Ovary (tissue), 9 donors: ENCODE measurements around the gene P4HTM. TPM values are rescaled to one million over a fixed set of nuclear protein-coding genes. Genes with fewer than 3 reads are reported as not detected.
A peak's percentile ranks its signal among the peaks of the same experiment; 100 is the strongest.

Experiments used
- DNase-seq, 5 donors: peaks; one replicate each; pipeline ENCODE4 v3.0.0-alpha.2; 2019 to 2020
- H3K27ac ChIP-seq, 2 donors: fragments of 200-600 bp; one replicate each; pipeline versions ENCODE4 v1.5.1 to v1.8.0; 2019 to 2022
- H3K27me3 ChIP-seq: fragments of 200-600 bp; one replicate; pipeline ENCODE4 v1.8.0; 2022
- H3K36me3 ChIP-seq: fragments of 200-600 bp; sonication (generic); one replicate; pipeline ENCODE4 v1.5.1; 2019
- H3K4me1 ChIP-seq: one replicate; pipeline ENCODE4 v1.8.1; 2013; ENCODE audit warnings: mild to moderate bottlenecking, moderate library complexity; ENCODE audit not compliant: insufficient read depth
- H3K4me3 ChIP-seq: fragments of 200-600 bp; sonication (generic); one replicate; pipeline ENCODE4 v1.5.1; 2017
- H3K9me3 ChIP-seq, 2 donors: fragments of 200-600 bp in 1 of 2; sonication (generic) in 1 of 2; one replicate each; pipeline versions ENCODE4 v1.5.1 to v1.8.1; 2013 to 2019; ENCODE audit warnings: mild to moderate bottlenecking in 1 of 2, moderate library complexity in 1 of 2
- EP300 ChIP-seq: sonication (generic); formaldehyde crosslinking; IDR thresholded peaks from one replicate; pipeline ENCODE4 v1.6.1; 2017; ENCODE audit warnings: antibody characterized with exemption
- POLR2A ChIP-seq: fragments of 450-650 bp; IDR thresholded peaks from one replicate; pipeline ENCODE4 v1.6.1; 2017; ENCODE audit warnings: antibody characterized with exemption, mild to moderate bottlenecking, moderate library complexity
- WGBS, 3 donors: extraction: QIAGEN DNeasy Blood & Tissue Kit in 1 of 3; methylation state at CpG; one replicate each; pipeline versions ENCODE4 v1.1.5 to v1.1.7; 2013 to 2017; 5-methylcytosine and 5-hydroxymethylcytosine counted together
- intact Hi-C, 4 donors: fragments of 100-400 bp; cut with DNase I; formaldehyde crosslinking; loops; one replicate each; pipeline versions ENCODE4 v1.11.0 to v1.15.1; 2022 to 2023
- polyA plus RNA-seq, 2 donors: library from polyadenylated mRNA; stranded (reverse); fragments of 200-250 nt in 1 of 2; fragments of 350-450 nt in 1 of 2; fragmentation: Illumina TruSeq in 1 of 2; extraction: RNeasy Lipid Tissue Mini Kit (QIAGEN cat#74804) in 1 of 2; gene quantifications; one replicate each; pipeline ENCODE4 v1.2.3, GENCODE V29; 2013 to 2014
- total RNA-seq, 7 donors: library from RNA; depleted of rRNA in 2 of 7; stranded (reverse); fragments of >200 nt in 2 of 7; fragmentation: NEBNext Ultra II Directional in 3 of 7; extraction: Animal tissue kit (Norgen Biotek cat#: 25700) in 3 of 7; gene quantifications; one replicate each; pipeline versions ENCODE4 v1.1.0 to v1.2.4, GENCODE V29; 2016 to 2023
- TF ChIP-seq, protein P1 (sequence below), 3 donors: fragments of 450-650 bp in 2 of 3; fragments of 200-600 bp in 1 of 3; IDR thresholded peaks; one replicate each; pipeline versions ENCODE4 v1.5.1 to v1.8.0; 2016 to 2022; ENCODE audit warnings: antibody characterized with exemption in 3 of 3, mild to moderate bottlenecking in 1 of 3
- donor health status: DM: no; HTN: no; CAD: no; lungs with moderate emphysema.
- donor health status: DM: no; HTN: no; CAD: no.
- donor health status: Bipolar disorder and iron deficiency.
- donor health status: DM: yes; HTN: yes; CAD: no.
- donor health status: DM: no; HTN: no; CAD: no.
- donor health status: DM: yes; HTN: yes; CAD: no.

The P4HTM gene
- total and polyA plus RNA-seq, 9 donors = 16.6 to 125 (median 41.0) TPM

DNA sequence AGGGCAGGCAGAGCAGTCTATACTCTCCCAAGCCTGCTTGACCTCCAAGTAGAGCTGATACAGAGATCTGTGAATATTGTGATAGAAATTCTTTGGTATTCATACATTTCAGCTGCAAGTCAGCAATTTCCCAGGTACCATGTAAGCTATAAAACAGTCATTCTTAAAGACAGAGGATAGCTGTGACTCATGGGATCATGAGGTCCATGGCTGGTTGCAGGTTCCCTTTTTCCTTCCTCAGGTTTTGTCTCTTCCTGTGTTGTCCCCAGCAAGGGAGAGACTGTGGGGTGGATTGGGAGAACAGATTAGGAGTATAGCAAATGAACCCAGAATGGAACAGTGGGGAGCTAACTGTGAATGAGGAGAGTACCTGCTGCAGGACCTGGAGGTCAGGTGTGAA, 5.4 kb upstream of the P4HTM start:
- no peak for DNase-seq
- no peak for TF ChIP-seq EP300
- no peak for TF ChIP-seq POLR2A
- TF ChIP-seq, protein P1, sequence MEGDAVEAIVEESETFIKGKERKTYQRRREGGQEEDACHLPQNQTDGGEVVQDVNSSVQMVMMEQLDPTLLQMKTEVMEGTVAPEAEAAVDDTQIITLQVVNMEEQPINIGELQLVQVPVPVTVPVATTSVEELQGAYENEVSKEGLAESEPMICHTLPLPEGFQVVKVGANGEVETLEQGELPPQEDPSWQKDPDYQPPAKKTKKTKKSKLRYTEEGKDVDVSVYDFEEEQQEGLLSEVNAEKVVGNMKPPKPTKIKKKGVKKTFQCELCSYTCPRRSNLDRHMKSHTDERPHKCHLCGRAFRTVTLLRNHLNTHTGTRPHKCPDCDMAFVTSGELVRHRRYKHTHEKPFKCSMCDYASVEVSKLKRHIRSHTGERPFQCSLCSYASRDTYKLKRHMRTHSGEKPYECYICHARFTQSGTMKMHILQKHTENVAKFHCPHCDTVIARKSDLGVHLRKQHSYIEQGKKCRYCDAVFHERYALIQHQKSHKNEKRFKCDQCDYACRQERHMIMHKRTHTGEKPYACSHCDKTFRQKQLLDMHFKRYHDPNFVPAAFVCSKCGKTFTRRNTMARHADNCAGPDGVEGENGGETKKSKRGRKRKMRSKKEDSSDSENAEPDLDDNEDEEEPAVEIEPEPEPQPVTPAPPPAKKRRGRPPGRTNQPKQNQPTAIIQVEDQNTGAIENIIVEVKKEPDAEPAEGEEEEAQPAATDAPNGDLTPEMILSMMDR (IDR thresholded peaks at IDR 0.05) = no peak
- no peaks in the 10 kb centered on the region for H3K9me3 ChIP-seq
- H3K27ac ChIP-seq = no peak overlapping the region
- H3K4me3 ChIP-seq = no peak overlapping the region
- intact Hi-C loops = loop anchor here in 2 of 4 donors (5.0 to 10.0 kb wide), 2 partner anchors 110 to 463 kb away; partner anchors contain the start of gene QRICH1 (in 1 of the 2)
- no peaks in the 10 kb centered on the region for H3K36me3 ChIP-seq
- peaks cover 3% of the 10 kb centered on the region for H3K4me1 ChIP-seq
- no peaks in the 10 kb centered on the region for H3K27me3 ChIP-seq

DNA sequence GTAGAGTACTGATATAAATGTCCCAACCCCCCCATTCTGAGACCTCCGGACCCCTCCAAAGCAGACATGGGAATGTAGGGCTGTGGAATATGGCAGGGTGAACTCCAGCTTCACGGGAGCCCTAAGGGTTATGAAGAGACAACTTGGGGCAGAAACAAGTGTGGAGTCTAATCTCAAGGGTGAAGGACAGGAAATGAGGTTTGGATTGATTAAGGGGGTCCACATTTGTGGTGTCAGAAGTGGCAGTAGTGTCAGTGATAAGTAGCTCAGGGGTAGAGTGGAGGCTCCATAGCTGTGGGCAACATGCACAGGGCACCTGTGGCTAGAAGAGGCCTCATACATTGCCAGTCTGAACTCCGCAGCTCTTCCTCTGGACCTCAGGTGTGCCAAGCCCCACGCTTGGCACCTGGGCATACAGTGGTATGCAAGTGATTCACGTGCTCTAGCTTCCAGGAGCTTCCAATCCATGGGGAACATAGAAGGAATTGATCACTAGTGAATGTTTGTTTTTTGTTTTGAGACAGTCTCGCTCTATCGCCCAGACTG, 4.1 kb upstream of the P4HTM start:
- H3K4me1 ChIP-seq = peaks cover 3% of the 10 kb centered on the region
- no peak overlapping the region for H3K27ac ChIP-seq
- no peaks in the 10 kb centered on the region for H3K27me3 ChIP-seq
- no peaks in the 10 kb centered on the region for H3K9me3 ChIP-seq
- intact Hi-C loops = loop anchor here in 2 of 4 donors (5.0 to 10.0 kb wide), 2 partner anchors 109 to 461 kb away; partner anchors contain the start of gene QRICH1 (in 1 of the 2)
- no peak overlapping the region for H3K4me3 ChIP-seq
- DNase-seq = peak in 1 of 5 donors; percentile 17
- no peaks in the 10 kb centered on the region for H3K36me3 ChIP-seq
- WGBS, 3 donors = 84 to 90% (median 84%) methylated on average over 7 of the region's 7 CpGs
- TF ChIP-seq POLR2A (no peak), EP300 (no peak)
- TF ChIP-seq, protein P1 (IDR thresholded peaks at IDR 0.05) = no peak

DNA sequence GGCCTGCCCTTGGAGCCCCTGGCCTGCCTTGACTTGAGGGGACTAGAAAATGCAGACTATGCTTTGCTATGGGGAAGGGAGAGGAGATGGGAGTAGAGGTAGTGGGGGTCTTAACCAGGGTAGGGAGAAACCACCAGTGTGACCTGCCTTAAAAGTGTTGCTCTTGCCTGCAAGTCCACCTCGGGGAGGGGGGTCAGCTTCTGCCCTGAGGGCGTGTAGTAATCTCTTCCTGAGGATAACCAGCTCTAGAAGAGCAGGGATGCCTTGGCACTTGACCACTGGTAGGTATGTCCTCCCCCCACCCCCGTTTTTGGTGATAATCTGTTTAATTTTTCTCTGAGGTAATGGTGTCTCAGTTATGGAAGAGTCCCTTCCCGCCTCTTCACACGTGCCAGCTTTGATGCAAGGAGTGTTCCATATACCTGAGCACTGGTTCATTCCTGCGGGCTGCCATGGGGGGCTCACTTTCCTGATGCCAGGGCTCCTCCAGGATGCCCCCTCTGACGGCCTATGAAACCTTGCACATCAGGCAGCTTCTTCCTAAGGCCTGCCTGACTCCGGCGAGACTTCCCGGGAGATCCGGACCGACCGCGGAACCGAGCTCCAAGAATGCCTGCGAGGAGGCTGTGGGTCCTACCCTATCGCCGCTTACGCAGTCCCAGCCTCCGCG, 780 bp upstream of the P4HTM start:
- WGBS, 3 donors = 0 to 2% (median 1%) methylated on average over 21 of the region's 21 CpGs
- TF ChIP-seq POLR2A (no peak), EP300 (no peak)
- TF ChIP-seq, protein P1 (IDR thresholded peaks at IDR 0.05) = no peak
- Histone ChIP-seq H3K27me3 (no peaks in the 10 kb centered on the region), H3K9me3 (no peaks in the 10 kb centered on the region), H3K4me1 (peaks cover 3% of the 10 kb centered on the region), H3K36me3 (no peaks in the 10 kb centered on the region), H3K4me3 (peak overlapping the region; percentile 68), H3K27ac (peak overlapping the region; percentile 95 to 96)
- intact Hi-C loops = loop anchor here in 2 of 4 donors (5.0 to 10.0 kb wide), 2 partner anchors 106 to 458 kb away; partner anchors contain the start of gene QRICH1 (in 1 of the 2)
- peak in 2 of 5 donors; percentile 47 to 62 for DNase-seq

DNA sequence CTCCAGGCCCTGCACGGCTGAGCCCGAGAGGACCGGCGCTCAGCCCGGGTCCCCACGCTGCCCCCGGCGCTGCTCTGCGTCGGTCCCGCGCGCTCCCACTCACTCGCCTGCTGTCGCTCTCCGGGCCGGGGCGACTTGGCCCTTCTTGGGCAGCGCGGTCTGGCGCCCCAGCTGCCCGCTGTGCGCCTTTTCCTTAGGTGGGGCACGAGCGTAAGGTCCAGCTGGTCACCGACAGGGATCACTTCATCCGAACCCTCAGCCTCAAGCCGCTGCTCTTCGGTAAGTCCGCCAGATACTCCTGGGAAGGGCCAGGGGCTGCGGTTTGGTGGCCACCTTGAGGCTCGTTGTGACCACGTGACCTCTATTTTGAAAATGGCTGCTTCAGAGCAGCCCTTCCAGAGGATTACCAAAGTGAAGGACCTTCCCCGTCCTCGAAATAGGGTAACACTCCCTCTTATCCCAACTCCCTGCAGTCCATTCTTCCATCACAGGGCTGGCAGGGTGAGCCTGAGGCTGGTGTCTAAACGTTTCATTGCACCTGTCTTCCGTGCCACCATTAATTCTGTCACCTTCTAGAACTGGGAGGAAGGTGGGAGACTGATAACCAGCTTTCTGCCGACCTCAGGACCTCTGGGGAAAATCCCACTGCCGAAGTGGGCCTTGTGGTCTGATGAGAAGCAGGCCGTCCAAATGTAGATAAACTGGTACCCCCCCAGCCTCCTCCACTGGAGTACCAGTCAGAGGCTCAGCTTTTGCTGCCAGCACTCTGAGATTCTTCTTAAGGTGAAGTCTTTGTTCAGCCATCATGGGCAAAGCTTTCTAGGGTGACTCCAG, 812 bp downstream of the P4HTM start:
- 1 to 4% (median 3%) methylated on average over 36 to 40 of the region's 40 CpGs for WGBS, 3 donors

More for the DNA sequence above, 812 bp downstream of the P4HTM start:
- H3K36me3 ChIP-seq = no peaks in the 10 kb centered on the region
- H3K4me3 ChIP-seq = peak overlapping the region; percentile 68
- H3K27ac ChIP-seq = peak overlapping the region; percentile 95 to 96
- intact Hi-C loops = loop anchor here in 2 of 4 donors (2.0 to 10.0 kb wide), 2 partner anchors 16 to 454 kb away; partner anchors contain the start of gene WDR6 (in 1 of the 2)
- no peaks in the 10 kb centered on the region for H3K9me3 ChIP-seq
- no peaks in the 10 kb centered on the region for H3K27me3 ChIP-seq
- no peak for TF ChIP-seq EP300
- peak; percentile 1 for TF ChIP-seq POLR2A
- TF ChIP-seq, protein P1 (IDR thresholded peaks at IDR 0.05) = no peak
- H3K4me1 ChIP-seq = peaks cover 3% of the 10 kb centered on the region
- DNase-seq = peak in 2 of 5 donors; percentile 50 to 55
